ENCODE results near the gene SUFU.

Gene SUFU

DNA sequence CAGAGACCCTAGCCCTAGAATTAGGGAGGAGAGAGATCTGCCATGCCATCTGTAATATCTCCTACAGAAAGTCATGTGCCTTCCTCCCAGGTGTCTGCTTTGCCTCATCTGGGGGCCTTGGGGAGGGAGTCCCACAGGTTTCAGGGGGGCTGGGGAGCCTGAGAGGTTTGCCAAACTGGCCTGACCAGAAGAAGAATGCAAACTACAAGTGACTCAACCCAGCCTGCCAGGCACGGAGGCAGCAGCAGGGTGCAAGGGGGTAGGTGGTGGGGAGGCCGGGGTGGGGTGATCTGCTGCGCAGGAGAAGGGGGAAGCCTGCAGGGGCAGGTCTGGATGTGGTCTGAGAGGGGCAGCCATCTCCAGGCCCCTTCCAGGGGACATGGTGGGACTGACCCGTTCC lies 130.9 kb downstream of the SUFU start:
- TF ChIP-seq, protein P1, sequence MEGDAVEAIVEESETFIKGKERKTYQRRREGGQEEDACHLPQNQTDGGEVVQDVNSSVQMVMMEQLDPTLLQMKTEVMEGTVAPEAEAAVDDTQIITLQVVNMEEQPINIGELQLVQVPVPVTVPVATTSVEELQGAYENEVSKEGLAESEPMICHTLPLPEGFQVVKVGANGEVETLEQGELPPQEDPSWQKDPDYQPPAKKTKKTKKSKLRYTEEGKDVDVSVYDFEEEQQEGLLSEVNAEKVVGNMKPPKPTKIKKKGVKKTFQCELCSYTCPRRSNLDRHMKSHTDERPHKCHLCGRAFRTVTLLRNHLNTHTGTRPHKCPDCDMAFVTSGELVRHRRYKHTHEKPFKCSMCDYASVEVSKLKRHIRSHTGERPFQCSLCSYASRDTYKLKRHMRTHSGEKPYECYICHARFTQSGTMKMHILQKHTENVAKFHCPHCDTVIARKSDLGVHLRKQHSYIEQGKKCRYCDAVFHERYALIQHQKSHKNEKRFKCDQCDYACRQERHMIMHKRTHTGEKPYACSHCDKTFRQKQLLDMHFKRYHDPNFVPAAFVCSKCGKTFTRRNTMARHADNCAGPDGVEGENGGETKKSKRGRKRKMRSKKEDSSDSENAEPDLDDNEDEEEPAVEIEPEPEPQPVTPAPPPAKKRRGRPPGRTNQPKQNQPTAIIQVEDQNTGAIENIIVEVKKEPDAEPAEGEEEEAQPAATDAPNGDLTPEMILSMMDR (IDR thresholded peaks at IDR 0.05; ENCODE audit: borderline replicate concordance, insufficient read depth, low read depth, low read length): no peak
- no peak overlapping the region for H3K4me3 ChIP-seq (ENCODE audit: low read depth, low read length)

DNA sequence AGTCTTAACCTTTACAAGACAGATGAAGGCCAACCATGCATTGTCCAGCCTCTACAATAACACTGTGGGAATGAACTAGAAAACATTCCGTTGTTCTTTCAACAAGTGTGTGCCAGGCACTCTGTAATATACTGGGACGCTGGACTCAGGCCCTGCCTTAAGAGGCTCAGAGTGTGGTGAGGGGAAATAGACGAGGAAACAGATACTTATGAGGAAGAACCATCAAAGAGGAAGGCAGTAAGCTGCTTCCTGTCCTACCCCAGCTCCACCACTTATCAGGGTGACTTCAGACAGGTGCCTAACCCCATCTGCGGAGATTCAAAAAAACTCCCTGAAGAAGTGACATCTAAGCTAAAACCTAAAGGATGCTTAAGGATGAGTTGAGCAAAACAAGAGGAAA lies 131.6 kb downstream of the SUFU start:
- no peak overlapping the region for H3K4me3 ChIP-seq (ENCODE audit: low read depth, low read length)
- TF ChIP-seq, protein P1 (IDR thresholded peaks at IDR 0.05; ENCODE audit: borderline replicate concordance, insufficient read depth, low read depth, low read length): no peak

DNA sequence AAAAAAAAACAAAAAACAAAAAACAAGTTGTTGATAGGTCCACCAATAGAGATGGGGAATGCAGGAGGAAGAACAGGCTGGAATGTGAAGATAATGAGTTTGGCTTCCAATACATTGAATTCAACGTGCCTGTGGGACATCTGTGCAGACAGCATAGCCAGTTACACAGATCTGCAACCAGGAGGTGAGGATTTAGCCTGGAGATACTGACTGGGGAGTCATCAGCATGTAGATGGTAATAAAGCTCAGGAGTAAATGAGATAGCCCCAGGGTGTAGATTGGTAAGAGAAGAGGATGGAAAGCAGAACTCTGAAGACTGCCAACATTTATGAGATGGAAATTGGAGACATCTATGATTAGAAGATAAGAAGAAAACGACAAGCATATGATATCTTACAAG lies 135.8 kb downstream of the SUFU start:
- H3K4me3 ChIP-seq (ENCODE audit: low read depth, low read length): no peak overlapping the region

DNA sequence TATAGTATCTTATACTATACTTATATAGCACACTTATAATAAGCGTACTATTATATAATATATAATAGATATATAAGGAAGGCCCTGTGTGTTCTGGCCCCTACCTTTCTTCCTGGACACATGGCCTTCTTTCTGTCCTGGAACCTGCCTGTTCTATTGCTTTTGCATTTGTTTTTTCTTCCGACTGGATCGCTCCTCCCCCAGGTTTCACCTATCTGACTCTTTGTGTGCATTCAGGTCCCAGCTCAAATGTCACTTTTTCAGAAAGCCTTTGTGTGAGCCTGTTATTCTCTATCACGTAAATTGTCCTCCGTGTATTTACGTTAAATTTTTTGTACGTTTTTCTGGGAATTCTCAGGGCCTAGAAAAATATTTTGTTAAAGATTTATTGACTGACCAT lies 137.6 kb downstream of the SUFU start:
- TF ChIP-seq, protein P1 (IDR thresholded peaks at IDR 0.05; ENCODE audit: borderline replicate concordance, insufficient read depth, low read depth, low read length): no peak
- no peak overlapping the region for H3K4me3 ChIP-seq (ENCODE audit: low read depth, low read length)

More for the DNA sequence above, 135.8 kb downstream of the SUFU start:
- TF ChIP-seq, protein P1 (IDR thresholded peaks at IDR 0.05; ENCODE audit: borderline replicate concordance, insufficient read depth, low read depth, low read length): no peak

DNA sequence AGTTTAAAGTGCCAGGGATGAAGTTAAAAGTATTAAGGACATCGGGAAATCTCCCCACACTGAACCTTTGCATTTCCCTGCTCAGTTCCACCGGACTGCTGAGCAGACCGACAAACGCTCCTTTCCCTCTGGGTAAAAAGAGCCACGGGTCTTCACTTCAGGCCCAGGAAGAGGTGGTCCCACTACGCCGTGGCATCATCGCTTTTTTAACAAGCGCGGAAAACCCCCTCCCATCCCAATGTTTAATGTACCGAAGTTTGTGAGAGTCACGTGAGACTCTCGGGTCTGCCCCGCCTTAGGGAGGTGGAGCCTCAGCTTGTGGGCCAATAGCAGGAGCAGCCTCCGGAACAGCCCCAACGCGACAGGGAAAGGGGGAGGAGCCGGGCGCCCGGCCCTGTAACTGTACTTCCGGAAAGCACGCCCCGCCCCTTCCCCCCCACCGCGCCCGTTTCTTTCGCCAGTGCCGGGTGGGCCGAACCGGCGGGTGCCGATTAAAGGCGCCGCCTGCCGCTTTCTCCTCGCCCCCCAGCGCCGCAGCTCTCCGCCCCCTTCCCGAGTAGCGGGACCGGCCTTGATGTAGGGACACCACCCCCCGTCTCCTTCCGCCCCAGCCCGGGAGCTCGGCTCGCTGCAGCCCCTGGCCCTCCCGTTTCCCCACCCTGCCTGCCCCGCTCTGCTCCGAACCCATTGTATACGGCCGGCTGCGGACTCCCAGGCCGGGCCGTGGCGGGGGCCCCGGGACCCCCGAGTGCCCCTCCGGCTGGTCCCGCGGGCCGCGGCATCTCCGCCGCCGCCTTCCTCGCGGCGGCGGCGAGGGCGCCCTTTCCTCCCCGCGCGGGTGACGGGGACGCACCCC lies 138.3 kb downstream of the SUFU start:
- H3K4me3 ChIP-seq (ENCODE audit: low read depth, low read length): peak overlapping the region; percentile 79
- TF ChIP-seq, protein P1 (IDR thresholded peaks at IDR 0.05; ENCODE audit: borderline replicate concordance, insufficient read depth, low read depth, low read length): no peak

DNA sequence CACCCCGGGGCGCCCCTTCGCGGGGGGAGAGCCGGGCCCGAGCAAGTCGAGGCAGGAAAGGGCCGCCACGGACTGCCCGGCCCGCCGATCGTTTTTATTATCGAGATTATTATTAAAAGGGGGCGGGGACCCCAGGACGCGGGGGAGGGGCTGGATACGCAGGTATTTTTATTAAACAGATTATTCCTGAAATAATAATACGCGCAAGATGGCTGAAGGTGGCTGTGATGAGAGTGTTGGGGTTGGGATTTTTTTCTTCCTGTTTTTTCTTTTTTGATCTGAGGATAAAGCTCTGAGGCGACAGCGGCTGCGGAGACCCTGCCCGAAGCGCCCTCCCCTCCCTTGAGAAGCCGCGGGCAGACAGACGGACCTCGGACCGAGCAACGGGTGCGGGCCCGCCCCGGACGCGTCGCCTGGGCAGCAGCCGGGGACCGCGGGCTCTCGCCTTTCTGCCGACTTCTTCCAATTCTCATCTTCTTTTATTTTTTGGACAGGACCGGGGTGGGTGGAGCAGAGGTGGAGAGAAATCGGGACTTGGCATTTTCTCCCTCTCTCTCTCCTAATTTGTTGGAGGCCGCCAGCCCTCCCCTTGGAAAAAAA lies 139.1 kb downstream of the SUFU start:
- TF ChIP-seq, protein P1 (IDR thresholded peaks at IDR 0.05; ENCODE audit: borderline replicate concordance, insufficient read depth, low read depth, low read length): no peak
- peak overlapping the region; percentile 79 for H3K4me3 ChIP-seq (ENCODE audit: low read depth, low read length)
